ENCODE results near the gene CSTPP1.

GRCh38 chr11:46976182-46976854 is 39.8 kb downstream of the CSTPP1 start:
- TF ChIP-seq CTCF (conservative IDR thresholded peaks at IDR 0.05 in 1 of 2, IDR thresholded peaks at IDR 0.05 in 1 of 2; ENCODE audit: low read depth in 1 of 2, low read length in 2 of 2), result no peak
- TF ChIP-seq EZH2 (IDR thresholded peaks at IDR 0.05; ENCODE audit: low read length, missing control alignments), result no peak
